ENCODE measurements around the gene NSD2.
"Not testable (repeated sequence)": the region's sequence is repeated elsewhere in the genome, so short reads cannot be mapped to it uniquely, and the experiment has no call there.

NSD2 gene

DNA sequence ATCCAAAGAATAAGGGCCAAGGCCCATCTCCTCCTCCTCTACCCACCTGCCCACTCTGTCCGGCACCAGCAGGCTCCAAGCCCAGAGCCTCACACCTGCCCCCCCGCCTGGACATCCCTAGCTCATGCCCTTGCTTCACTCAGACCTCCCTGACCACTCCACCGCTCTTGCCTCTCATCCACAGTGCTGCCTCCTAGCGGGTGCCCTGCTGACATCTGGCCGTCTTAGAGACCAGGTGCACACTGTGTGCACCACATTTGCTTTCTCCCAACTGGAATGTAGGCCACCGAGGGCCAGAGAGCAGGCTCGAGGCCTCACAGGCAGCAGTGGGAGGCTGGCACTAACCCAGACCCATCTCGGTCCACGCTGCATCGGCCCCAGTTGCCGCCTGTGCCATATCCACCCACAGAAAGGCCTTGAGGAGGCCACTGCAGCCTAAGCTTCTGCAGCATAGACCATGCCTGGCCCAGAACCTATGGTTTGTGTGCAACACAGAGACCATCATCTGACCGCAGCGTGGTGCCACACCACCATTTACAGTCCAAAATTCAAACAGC is 28.8 kb upstream of the NSD2 start:
- no peak for DNase-seq (ENCODE audit: low read depth in 2 of 2)

DNA sequence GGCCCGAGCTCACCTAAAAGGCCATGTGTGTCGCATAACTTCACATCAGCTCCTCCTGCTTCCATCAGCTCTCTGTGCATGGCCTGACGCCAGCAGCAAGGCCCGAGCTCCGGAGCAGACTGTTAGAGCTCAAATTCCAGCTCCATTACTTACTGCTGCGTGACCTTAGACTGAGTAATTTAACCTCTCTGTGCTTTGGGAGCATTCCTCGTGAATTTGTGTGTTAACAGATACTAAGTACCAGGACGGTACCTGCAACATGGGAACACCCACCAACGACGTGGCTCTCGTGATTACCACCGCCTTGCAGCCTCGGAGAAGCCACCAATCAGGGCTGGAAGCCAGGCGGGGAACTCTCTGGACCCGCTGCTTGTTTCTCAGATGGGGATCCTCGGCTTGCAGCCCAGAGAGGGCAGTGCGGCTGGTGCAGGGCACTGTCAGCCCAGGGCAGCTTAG is 28.2 kb upstream of the NSD2 start:
- no peak for DNase-seq (ENCODE audit: low read depth in 2 of 2)

DNA sequence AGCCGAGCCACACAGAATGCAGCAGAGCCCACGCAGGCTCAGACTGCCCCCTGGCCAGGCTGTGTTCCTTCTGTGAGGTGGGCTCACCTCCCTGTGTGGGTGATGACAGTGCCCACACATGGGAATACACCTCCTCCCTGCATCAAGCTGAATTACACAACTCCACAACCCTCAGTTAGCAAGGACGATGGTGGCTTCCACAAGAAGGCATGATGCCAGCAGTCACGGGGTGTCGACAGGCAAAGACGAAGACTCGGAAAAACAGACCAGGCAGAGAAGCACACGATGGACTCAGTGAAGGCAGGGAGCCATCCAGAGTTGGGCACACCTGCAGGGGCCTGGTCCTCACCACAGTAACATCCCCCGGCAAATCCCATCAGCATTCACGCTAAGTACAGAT is 27.3 kb upstream of the NSD2 start:
- DNase-seq (ENCODE audit: low read depth in 2 of 2), result no peak

DNA sequence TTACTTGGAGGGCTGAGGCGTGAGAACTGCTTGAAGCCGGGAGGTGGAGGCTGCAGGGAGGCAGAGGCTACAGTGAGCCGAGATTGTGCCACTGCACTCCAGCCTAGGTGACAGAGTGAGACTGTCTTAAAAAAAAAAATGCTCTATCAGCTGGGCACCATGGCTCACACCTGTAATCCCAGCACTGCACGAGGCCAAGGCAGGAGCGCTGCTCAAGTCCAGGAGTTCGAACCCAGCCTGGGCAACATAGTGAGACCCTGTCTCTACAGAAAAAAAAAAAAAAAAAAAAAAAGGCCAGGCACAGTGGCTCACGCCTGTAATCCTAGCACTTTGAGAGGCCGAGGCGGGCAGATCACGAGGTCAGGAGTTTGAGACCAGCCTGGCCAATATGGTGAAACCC is 26.6 kb upstream of the NSD2 start:
- DNase-seq (ENCODE audit: low read depth in 2 of 2), result not testable (repeated sequence)

DNA sequence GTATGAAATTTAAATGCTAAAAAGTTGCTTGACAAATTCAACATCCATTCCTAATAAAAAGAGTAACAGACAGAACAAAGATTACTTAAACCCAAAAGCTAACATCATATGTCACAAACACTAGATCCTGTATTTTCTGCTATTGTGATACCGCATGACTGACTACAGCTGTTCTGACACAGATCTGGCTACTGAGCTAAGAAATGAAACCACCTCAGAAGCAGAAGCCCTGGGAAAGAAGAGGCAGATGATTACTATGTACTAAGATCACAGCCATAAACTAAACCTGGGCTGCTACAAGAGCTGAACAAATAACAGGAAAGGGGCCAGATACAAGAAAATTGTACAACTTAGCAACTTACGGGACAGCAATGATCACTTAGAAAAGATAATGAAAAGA is 24.6 kb upstream of the NSD2 start:
- DNase-seq (ENCODE audit: low read depth in 2 of 2), result no peak

DNA sequence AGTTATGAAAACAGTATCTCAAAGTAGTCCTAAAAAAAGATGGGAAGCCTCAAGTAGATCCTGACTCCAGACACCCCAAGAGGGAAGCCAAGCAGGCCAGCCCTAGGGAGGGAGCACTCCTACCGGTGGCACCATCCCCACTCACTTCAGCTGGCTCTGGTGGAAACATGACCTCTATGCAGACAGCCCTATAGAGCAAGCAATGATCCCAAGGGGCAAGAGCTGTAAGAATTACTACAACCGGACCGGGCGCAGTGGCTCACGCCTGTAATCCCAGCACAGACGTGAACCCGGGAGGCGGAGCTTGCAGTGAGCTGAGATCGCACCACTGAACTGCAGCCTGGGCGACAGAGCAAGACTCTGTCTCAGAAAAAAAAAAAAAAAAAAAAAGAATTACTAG is 20.9 kb upstream of the NSD2 start:
- no peak for DNase-seq (ENCODE audit: low read depth in 2 of 2)

DNA sequence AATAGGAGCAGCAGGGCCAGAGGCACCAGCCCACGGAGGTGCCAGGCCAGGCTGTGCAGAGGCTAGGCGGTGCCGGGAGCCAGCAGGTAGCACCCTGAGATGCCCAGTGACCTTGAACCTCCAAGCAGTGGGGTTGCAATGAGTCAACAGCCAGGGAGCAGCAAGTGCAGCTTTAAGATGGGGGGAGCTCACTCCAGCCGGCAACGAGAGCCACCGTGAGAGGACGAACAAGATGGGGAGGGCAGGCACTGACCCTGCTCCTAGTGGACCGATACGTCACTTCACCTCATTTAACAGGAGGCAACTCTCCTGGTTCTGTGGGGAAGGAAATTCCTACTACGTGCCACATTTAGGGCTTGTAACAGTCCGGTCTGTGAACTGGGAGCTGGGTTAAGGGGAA is 20.0 kb upstream of the NSD2 start:
- no peak for DNase-seq (ENCODE audit: low read depth in 2 of 2)

DNA sequence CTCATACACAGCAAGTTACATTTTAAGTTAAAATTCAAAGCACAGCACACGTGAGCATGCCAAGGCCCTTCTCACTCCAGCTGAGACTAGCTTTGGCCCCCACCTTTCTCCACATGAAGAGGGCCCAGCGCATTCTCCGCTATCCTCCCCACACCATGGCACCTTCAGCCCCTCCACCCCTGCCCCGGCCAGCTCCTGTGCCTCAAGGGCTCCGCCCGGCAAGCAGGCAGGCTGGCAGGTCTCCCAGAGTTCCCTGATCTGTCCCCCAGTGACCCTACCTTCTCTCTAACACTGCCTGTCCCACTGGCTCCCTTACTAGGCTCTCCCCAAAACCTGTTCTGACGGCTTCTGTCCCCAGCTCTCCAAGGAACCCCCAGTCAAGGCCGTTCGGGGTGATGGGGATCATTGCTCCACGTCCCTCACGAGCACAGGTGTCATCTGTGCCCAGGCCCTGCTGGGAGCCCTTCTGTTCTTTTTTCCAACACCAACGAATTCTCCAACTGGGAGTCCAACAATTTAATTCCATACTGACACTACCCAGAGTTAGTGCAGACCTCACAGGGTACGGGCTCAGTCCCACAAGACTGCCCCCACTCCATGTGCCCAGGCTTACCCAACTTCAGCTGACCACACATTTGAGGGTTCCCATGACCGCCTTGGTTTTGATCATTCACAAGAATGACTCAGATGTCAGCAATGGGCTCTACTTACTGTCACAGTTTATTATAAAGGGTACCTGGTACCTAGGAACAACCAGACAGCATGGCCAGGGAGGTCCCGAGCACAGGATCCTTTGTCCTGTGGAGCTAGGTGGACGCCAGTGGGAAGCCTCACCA is 19.4 kb upstream of the NSD2 start:
- DNase-seq (ENCODE audit: low read depth in 2 of 2), result no peak

DNA sequence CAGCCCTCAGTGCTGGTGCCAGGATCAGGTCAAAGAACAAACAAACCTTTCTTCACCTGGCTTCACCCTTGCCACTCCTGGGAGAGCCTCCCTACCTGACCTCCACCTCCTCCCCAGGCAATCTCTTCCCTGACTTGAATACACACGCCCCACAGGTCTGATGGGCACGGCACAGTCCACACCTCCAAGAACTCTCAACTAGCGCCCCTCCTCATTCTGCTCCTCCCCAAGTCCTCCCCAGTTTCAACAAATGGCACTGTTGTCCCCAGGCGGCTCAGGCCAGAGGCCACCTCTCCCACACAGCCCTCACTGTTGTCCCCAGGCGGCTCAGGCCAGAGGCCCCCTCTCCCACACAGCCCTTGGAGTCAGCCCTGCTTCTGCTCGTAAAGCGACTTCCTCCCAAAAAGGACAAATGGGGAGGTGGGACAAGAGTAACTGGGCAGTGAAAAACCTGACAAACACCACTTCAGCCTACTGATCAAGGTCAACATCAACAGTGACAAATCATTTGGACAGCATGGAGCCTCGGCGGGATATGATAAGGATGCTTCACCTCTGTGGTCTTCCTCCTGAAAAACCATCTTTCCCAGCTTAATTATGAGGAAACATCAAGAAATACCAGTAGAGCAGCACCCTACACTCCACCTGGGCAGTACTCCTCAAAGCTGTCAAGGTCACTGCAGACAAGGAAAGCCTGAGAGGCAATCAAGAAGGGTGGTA is 18.1 kb upstream of the NSD2 start:
- DNase-seq (ENCODE audit: low read depth in 2 of 2), result no peak

DNA sequence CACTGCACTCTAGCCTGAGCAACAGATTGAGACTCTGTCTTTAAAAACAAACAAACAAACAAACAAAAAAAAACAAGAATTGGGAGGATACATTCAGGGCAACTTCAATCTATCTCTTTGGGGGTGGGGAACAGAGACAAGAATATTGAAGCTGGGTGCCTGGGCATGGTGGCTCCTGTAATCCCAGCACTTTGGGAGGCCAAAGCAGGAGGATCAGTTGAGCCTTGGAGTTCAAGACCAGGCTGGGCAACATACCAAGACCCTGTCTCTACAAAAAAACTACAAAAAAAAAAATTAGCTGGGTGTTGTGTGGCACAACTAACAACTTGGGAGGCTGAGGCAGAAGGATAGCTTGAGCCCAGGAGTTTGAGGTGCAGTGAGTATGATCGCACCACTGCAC is 16.4 kb upstream of the NSD2 start:
- DNase-seq (ENCODE audit: low read depth in 2 of 2), result no peak

DNA sequence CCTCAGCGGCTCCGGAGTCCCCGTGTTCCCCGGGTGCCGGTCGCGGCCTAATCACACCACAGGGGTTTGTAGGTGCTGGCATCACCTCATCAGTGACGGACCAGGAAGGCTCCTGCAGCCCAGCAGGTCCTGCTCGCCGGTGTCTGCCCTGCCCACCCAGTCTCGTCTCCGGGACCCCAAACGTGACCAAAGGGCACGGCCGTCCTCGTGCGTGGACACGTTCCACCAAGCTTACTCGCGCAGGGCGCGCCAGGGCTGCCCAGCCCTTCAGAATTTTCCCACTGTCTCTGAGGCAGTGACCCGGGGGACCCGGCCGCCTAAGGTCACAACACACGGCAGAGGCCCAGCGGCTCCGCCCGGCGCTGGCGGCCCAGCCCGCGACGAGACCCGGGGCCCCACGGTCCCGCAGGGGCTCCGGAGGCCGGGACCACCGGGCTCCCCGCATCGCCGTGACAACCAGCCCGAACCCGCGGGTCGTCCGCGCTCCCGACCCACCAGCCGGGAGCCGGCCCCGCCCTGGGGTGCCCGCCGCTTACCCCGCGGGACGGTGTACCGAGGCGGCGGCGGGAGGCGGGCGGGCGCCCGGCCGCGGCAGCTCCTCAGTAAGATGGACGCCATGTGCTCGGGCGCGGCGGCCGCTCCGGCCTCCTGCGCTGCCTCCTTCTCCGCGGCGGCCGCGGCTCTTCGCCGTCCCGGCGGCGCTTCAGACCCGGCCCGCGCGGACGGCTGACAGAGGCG is 15.7 kb upstream of the NSD2 start:
- DNase-seq (ENCODE audit: low read depth in 2 of 2), result peak in 1 of 2 donors; percentile 24

DNA sequence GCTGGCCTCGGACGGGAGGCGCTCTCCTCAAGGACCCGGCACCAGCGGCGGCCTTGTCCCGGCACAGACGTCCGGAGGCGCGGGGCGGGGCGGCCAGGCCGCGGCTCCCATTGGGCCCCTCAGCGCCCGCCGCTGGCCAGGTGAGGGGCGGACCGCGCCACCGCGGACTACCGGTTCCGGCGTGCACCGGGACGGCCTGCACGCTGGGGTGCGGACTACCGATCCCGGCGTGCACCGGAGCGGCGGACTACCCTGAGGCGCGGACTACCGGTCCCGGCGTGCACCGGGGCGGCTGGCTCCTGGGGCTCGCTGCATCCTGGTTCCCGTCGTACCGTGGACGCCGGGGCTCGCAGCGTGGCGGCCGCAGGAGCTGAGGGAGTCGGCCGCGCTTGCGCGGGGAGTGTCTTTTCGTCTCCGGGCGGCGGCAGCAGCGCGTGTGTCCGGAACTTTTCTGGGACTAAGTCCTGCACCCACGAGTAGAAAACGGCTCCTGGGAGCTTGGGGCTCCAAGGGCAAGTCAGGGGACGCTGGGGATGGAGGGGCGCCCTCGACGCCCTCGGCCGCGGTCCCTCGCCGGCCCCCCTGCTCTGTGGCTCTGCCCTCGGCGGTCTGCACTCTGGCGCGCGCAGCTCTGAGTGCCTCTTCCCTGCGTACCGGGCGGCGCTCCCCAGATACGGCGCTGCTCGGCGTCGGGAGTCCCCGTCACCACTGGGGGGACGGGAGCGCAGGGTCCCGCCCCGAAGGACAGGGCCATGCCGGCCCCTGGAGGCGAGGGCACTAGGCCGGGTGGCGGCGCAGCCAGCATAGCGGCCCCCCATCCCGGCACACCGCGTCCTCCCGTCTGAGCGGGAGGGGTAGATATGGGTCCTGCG is 14.9 kb upstream of the NSD2 start, which contains the start of gene LETM1:
TSS of gene LETM1 (minus strand) at position 86 of the 872 bp plus-strand sequence. CDS start 206 bp downstream, outside the sequence.
- DNase-seq (ENCODE audit: low read depth in 2 of 2), result peak; percentile 86 to 91

DNA sequence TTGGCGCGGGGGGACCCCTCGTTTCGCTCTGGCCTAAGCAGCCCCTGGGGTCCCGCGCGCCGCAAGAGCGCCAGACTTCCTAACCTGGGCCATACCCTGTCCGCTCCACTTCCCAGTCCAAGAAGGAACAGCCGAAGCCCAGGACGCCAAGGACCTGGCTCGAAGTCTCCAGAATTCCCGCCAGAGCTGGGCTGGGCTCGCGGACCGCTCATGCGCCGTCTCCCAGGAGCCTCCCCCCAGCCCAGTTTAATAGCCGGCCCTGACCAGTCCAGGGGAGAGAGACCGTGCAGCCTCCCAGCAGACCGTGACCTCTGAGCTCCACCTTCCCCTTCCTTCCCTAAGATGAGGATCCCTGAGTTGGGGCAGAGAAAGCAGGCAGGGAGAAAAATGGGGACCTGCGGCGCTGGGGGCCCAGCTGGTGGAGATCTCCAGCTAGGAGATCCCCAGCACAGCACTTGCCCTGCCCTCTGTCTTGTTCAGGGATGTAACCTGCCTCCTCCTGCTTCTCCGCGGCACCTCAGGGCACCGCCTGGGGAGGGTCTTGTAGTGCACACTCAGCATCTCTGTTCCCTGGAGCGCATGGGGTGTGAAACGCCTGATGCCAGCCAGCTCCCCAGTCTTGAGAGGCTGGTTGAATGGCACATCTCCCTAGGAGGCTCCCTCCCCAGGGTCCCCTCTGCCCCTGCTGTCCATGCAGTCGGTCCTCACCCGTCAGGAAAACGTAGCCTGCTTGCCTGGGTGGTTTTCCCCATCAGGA is 14.1 kb upstream of the NSD2 start:
- no peak for DNase-seq (ENCODE audit: low read depth in 2 of 2)

DNA sequence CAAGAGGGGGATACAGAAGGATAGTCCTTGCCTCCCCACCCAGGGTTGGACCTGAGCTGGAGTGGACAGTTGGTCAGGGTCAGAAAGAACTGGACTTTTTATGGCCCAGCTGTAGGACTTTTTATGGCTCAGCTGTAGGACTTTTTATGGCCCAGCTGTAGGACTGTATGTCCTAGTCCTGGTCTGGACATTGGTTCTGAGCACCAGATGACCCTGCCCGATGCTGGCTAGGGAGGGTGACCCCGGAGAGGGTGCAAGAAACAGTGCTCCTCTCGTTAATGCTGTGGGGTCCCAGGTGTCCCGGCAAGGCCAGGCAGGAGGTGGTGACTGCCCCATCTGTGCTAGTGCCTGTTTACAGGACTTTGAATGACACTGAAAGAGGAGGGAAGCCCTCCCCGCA is 13.3 kb upstream of the NSD2 start:
- DNase-seq (ENCODE audit: low read depth in 2 of 2), result no peak

DNA sequence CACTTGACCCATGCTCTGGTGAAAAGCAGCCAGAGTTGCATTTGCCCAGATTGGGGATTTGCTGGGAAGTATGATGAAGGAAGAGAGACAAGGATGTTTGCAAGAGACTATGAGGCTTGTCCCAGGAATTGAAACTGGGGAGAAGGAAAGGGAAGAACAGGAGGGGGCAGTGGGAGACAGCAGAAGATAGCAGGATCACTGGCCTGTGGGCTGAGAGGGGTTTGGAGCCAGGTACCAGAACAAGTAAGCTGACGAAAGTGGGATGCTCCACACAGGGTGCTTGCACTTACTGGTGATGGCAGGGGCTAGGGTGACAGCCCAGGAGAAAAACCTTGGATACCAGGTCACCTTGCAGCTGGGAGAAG is 11.8 kb upstream of the NSD2 start:
- no peak for DNase-seq (ENCODE audit: low read depth in 2 of 2)

DNA sequence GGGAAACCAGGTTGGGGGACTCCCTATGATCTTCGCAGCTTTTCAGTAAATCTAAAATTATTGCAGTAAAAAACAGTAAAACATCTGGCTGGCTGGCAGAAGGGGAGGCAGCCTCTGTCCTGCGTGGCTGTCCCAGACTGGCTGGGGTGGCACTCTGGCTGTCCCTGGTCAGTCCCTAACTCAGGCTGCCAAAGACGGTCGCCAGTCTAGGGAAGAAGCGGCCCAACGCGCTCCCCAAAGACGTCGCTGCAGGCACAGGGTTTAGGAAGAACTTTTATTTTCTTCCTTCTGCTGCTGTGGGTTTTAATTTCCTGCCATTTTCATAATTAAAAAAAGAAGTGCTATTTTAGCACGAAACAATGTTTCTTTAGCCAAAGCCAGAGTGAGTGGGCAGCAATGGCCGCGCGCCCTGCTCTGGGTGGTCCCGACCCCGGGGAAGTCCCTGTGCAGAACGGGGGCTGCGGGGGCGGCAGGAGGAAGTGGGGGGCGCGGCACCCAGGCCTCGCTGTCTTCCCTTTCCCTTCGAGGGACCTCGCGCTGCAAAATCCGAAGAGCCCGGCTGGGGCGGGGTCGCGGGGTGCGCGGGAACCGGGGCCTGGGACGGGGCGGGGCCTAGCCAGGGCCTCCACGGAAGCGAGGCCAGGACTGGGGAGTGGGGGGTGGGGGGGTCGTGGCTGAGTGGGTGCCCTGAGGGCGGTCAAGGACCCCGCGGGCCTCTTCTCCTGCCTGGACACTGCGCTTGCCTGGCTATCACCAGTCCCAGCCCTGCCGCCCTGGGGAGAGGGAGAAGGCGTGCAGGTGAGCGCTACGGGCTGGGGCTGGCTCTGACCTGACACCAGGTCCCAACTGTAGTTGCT is 8.9 kb upstream of the NSD2 start:
- no peak for DNase-seq (ENCODE audit: low read depth in 2 of 2)

DNA sequence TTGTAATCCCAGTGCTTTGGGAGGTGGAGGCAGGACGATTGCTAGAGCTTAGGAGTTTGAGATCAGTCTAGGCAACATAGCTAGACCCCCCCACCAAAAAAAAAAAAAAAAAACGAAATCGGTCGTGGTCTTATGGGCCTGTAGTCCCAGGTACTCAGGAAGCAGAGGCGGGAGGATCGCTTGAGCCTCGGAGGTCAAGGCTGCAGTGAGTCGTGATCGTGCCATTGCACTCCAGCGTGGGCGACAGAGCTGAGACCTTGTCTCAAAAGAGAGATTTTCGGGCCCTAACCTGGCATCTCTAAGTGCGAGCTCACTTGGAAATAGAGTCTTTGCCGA is 8.3 kb upstream of the NSD2 start:
- no peak for DNase-seq (ENCODE audit: low read depth in 2 of 2)

DNA sequence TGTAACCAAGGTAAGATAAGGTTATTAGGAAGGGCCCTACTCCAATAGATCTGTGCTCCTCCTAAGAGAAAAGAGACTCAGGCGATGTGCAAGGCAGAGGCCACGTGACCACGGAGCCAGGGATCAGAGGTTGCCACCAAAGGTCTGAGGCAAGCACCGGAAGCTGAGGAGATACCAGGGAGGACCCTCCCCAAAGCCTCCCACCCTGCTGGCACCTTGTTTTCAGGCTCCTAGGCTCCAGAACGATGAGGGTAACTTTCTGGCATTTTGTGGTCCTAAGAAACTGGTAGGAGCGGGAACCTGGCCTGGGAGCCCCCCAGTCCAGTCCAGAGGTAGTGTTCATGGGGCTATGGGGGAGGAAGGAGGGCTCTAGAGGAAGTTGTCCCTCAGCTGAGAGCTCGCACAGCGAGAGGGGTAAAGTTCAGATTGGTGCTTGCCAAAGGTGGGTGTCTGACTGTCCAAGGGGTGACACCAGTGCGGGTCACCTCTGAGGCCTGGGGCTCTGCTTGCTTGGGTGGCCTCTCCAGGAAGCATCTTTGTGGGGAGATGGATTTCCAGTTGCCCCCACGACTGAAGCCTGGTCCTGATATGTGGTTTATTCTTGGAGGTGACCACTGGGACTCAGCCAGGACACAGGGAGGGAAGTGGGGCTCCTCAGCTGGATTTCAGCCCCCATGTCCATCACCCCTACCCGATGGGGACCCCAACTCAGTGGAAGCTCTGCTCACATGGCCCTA is 7.7 kb upstream of the NSD2 start:
- no peak for DNase-seq (ENCODE audit: low read depth in 2 of 2)

All from stimulated activated CD4-positive, alpha-beta T cell treated with anti-CD3 and anti-CD28 coated beads, Interleukin-1b, Interleukin-23, amount 100 ng/mL, for 4 hours (primary cell).